Activated T-cell treated with anti-CD3 and anti-CD28 coated beads for 24 hours (primary cell): Measurements from ENCODE around the gene ZC2HC1C.
"Not testable (repeated sequence)": the region's sequence is repeated elsewhere in the genome, so short reads cannot be mapped to it uniquely, and the experiment has no call there.

Experiments used
- DNase-seq: peaks from one replicate; pipeline ENCODE4 v3.0.0-alpha.2; 2020; ENCODE audit warnings: low read depth

The ZC2HC1C gene

DNA sequence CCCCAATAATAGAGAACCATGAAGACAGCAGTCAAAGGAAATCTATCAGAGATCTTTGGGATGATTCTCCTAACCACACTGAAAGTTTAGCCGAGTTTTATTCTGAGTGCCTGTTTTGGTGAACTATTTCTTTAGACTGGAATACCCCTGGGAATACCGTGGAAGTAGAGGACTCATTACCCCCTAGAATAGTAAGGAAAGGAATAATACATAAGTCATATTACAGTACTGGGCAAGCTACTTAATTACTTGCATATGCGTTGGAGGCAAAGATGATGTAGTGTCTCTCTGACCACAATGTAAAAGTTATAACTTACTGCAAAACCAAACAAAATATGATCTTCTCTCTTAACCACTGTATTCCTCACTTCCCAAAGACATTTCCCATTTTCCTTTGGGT lies 25.5 kb downstream of the ZC2HC1C start:
- DNase-seq: no peak

DNA sequence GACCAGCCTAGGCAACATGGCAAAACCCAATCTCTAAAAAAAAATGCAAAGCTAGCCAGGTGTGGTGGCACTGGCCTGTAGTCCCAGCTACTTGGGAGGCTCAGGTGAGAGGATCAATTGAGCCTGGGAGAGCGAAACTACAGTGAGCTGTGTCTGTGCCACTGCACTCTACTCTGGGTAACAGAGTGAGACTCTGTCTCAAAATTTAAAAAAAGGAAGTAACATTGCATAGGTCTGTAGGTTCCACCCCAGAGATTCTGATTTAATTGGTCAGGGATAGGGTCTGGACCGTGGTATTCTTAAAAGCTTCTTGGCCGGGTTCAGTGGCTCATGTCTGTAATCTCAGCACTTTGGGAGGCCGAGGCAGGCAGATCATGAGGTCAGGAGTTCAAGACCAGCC lies 26.2 kb downstream of the ZC2HC1C start:
- DNase-seq: no peak

DNA sequence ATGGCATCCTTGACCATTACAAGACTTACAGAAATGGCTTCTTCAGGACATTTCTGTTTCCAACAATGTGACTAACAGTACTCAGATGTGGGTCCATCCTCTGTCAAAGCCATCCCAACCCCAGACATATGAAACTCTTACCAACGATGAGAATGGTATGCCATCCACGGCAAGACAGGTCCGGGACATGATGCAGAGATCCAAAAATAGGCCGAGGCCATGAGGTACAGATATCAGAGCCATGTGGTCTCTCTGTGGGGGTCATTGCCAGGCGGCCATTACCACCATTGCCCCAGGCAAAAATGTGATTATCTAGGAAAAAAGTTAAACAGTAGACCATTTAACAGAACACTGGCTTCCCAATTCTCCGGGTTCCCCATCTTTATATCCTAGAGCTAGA lies 27.5 kb downstream of the ZC2HC1C start:
- DNase-seq: no peak

DNA sequence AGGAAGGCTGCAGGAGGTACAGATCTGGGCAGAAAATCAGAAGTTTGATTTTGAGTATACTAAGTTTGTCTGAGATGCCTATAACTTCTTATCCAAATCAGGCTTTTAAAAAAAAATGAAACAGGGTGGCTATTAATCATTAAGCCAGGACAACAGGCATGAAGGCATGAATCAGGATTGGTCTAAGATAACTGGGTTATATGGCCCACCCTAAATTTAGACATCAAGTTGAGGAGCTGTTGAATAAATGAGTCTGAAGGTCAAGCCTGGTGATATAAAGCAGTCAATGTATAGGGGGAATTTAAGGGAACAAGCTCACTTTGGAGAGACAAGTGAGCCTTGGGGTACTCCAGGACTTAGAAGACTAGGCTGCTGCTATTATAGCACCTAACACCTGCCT lies 28.8 kb downstream of the ZC2HC1C start:
- DNase-seq: no peak

DNA sequence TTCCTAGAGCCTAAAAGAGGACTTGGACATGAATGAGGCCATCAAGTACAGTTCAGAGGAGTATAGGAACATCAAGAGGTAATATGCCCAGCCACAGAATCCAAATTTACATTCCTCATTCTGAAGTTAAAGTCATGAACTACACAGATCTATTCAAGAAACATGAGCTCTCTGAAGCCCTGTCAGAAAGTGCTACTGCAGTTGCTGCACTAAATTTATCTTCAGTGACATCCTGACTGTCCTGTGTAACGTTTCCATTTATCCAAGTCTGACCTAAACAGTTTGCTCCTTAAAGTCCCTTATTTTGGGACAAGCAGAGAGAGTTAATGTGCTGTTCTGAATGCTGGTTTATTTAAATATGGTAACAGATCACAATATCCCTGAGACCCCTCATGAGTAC lies 29.2 kb downstream of the ZC2HC1C start:
- DNase-seq: no peak

DNA sequence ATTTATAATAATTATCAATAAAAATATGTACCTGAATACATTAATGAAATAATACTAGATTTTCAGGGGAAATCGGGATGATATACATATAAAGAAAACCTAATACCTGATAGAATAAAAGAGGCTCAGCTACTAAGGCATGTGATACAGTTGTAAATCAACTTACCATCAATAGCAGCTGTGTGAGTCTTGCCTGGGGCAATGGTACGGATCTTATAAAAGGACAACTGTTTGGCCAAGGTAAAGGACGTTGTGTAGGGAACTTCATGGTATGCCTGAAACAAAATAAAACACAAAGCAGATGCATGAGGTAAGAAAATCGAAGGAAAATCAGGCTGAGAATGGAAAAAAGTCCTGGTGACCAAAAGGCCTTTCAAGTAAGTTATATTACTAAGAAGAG lies 32.0 kb downstream of the ZC2HC1C start:
- no peak for DNase-seq

DNA sequence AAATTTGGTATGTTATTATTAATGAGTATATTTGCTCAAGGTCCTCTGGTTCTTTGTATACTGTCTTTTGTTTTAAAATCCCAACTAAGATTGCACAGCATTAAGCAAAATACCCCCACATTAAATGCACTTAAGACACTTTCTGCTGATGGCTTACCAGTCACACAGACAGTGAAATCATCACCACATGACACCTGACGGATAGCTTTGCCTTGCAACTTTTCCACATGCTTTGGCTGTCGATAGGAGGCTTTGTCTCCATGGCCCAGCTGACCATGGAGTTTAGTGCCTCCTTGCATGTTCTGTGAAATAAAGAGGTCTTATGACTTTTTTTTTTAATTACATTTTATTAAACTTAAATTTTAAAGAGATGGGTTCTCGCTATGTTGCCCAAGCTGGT lies 37.7 kb downstream of the ZC2HC1C start:
- DNase-seq: no peak

DNA sequence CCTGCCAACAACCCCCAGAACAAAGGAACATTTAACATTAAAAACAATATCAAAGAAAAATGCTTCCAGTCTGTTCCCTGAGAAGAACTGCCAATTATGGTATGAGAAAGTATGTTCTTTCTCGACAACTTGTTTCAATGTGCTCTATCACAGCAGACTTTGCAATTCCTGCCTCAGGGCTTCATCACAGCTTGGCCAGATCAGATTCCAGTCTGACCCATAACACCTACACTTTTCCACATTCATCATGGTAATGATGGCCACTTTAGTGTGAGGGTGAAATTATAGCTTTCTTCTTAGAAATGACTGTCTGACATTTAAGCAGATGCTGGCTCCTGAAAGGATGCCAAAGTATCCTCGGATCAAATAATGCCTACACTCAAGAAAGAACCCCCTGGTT lies 40.4 kb downstream of the ZC2HC1C start:
- DNase-seq: no peak

DNA sequence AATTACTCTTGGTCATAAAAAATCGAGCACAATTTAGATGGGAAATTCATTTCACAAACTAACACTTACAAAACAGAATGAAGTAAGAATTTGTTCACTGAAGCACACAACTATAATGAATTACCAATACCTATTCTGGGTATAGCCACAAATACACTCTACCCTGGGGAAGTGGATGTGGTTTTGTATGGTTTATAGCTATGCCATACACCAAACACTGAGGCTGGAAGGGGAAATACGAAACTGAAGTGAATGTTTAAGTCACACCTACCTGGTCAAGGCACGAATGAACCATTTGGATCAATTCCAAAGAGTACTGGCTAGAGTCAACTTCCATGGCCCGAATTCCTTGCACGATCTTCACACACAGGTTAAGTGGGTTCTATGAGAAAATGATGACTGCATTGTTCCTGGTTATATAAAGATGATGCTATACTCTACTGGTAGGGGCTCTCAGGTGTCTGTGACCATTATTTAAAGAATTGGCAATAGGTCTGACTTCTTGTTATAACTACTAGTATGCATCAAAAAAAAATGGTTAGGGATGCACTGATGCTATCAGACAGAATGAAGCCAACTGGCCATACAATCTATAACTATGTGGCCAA lies 44.6 kb downstream of the ZC2HC1C start:
- DNase-seq: no peak

DNA sequence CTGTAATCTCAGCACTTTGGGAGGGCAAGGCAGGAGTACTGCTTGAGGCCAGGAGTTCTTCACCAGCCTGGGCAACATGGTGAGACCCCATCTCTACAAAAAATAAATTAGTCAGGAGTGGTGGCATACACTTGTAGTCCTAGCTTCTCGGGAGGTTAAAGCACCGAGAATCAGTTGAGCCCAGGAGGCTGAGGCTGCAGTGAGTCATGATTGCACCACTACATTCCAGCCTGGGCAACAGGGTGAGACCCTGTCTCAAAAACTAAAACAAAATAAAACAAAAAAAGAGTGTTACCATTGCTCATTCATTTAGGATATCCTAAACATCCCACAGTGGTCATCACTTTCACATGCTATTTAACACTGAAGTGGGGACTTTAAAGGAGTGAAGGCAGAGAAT lies 49.6 kb downstream of the ZC2HC1C start:
- no peak for DNase-seq

DNA sequence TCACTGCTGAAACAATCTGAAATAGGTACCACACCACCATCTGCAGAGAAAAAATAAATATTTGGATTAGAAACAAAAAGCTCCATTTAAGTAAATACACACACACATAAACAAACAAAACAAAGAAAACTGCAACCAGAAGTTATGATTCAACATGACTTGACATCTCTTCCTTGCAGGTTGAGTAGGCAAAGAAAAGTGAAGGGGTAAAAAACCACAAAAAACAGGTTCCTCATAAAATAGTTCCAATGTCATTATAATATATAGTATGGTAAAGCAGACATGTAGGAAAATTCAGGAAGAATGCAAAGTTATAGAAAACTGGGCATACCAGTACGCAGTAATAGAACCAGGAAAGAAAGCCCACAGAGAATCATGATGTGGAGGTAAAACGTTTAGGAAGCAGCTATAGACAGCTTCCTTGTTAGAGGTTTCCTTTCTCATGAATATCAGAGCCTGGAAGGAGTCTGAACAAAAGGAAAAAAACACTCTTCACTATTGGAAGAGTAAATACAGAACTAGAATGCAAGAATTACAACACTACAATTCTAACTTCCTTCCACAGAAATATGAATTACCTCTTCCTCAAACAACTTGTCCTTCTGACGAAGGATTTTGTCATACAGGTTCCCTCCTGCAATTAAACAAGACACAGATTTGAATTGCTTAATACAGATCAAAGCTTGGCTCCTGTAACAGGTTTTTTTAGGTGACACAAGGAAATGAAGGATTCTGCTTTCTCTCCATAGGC lies 51.3 kb downstream of the ZC2HC1C start:
- no peak for DNase-seq

DNA sequence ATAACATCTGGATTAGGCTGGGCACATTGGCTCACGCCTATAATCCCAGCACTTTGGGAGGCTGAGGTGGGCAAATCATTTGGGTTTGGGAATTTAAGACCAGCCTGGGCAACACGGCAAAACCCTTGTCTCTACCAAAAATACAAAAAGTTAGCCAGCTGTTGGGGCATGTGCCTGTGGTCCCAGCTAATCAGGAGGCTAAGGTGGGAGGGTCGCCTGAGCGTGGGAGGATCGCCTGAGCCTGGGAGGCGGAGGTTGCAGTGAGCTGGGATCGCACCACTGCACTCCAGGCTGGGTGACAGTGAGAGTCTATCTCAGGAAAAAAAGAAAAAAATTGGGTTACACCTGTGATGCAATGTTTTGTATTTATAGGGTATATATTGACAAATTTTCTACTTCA lies 52.1 kb downstream of the ZC2HC1C start:
- no peak for DNase-seq

DNA sequence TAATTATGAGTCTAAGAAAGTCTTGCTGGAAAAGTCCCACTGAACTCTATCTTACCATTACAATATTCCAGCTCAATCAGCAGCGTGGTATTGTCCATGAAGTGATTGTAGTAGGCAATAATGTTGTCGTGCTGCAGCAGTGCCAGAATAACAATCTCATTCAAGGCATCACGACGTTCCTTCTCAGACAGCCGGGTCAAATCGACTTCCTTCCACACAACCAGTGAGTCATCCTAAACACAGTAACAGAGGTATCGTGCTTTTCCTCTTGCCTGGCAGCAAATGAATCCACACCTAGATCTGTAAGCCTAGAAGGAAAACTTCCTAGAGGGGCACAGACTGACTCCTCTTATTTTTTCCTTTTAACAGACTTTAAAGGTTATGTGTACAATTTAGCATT lies 54.5 kb downstream of the ZC2HC1C start:
- DNase-seq: no peak

DNA sequence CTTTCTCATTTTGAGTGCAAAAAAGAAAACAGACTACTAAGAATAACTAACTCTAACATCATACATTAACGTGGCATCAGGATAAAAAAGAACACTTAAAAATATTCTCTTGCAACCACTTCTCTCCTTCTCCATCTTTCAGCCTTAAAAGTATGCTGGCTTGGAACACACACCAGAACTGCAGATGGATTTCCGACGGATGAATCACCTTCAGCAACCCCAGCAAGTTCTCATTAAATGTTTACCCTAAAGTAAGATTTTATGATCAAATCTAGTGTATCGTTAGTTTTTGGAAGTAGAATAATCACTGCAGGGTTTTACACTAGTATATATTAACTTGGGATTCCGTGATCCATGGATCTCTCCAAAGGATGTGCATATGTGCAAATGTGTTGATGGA lies 56.2 kb downstream of the ZC2HC1C start:
- DNase-seq: no peak

DNA sequence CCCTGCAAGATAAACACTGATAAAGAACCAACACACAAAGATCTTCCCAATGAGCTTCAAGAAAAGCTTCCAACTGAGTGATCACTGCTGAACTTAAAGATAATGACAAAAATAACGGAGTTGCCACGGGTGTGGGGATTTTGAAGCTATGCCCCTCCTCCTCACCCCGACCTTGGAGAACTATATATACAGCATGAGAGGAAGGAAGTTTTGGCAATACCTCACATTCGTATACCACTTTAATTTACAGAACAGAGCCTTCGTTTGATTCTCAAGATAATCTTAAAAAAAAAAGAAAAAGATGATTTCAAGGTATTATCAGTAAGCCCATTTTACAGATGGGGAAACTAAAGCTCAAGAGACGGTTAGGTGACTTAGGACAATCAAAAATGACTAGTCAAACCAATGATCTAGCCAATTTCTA lies 56.7 kb downstream of the ZC2HC1C start:
- no peak for DNase-seq

DNA sequence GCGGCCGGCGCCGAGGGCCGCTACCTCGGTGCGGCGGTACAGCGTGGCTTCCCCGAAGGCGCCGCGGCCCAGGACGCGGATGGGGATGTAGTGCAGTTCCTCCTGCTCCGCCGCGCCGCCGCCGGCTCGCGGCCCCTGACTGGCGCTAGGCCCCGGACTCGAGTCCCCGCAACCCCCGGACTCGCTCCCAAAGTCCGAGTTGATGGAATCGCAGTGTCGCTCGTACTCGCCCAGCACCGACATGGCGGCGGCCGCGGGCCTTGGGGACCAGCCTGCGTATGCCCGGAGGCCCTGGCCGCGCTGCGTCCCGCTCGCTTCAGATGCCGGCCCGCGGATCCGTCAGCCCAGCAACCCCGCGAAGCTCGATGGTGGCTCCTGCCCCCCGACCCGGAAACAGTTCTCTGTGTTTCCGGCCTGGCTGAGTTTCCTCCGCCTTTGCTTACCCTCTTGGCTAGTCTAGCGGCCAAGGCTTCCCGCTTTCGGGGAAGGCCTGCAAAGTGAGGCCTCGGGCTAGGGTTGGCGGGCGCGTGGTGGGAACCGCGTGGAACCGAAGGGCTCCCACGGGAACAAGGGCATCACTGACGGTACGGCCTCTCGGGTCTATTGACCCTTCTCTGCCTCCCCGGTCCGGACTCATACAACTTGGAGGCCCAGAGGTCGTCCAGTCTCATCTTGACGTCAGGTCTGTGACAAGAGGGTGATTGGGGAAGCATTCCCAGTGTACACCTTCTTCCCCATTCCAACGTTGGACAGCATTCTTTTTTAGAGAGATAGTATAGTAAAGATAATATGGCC lies 57.4 kb downstream of the ZC2HC1C start, which contains the start of gene NEK9:
Gene NEK9, minus strand, starts transcription at position 370 of the 795 bp plus-strand sequence. Its CDS starts 127 bp downstream, at position 243.
- DNase-seq: peak; percentile 87

DNA sequence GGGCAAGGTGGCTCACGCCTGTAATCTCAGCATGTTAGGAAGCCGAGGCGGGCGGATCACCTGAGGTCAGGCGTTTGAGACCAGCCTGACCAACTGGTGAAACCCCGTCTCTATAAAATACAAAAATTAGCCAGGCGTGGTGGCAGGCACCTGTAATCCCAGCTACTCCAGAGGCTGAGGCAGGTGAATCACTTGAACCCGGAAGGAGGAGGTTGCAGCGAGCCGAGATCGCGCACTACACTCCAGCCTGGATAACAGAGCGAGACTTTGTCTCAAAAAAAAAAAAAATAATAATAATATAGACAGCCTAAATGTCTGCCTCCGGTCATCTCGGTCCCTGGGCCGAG lies 58.0 kb downstream of the ZC2HC1C start:
- DNase-seq: not testable (repeated sequence)

DNA sequence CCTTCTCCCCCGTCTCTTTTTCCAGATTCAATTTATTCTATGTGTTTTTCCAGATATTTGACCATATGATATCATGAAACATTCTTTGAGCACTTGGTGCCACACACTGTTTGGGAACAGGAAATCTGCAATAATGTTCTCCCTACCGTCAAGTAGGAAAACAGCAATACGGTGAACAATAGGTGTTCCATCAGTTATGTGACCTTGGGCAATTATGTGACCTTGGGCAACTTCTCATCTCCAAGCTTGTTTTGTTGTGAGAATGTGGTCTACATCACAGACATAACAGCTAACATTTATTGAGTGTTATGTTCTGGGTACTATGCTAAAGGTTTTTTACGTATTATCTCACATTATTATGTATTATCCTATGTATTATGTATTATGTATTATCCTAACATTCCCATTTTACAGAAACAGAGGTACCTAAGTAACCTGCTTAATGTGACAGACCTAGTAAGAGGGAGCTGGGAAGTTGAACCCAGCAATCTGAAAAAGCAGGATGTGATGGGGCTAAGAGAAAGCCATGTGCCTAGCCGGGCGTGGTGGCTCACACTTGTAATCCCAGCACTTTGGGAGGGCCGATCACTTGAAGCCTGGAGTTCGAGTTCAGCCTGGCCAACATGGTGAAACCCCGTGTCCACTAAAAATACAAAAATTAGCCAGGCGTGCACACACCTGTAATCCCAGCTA lies 58.6 kb downstream of the ZC2HC1C start:
- DNase-seq: no peak

DNA sequence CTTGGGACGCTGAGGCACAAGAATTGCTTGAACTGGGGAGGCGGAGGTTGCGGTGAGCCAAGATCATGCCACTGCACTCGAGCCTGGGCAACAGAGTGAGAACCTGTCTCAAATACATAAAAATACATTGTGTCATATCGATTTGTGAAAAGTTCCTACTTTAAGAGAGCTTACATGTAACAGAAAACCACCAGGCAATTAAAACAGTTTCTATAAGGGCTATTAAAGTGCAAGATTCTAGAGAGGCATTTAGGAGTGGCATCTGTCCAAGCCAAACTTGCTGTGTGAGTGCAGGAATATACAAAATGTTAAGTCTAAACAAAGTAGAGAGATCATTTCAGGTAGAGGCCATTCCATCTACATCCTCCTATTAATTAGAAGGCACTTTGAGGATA lies 59.2 kb downstream of the ZC2HC1C start:
- DNase-seq: no peak
